TTC549 (cell line): Measurements from ENCODE around the gene SH2D7.

Experiments
- FAIRE-seq: peaks from 2 replicates; lab custom pipeline; 2012; peaks lifted over from hg19 to GRCh38; lab: Jason Lieb, UNC

SH2D7 gene

DNA sequence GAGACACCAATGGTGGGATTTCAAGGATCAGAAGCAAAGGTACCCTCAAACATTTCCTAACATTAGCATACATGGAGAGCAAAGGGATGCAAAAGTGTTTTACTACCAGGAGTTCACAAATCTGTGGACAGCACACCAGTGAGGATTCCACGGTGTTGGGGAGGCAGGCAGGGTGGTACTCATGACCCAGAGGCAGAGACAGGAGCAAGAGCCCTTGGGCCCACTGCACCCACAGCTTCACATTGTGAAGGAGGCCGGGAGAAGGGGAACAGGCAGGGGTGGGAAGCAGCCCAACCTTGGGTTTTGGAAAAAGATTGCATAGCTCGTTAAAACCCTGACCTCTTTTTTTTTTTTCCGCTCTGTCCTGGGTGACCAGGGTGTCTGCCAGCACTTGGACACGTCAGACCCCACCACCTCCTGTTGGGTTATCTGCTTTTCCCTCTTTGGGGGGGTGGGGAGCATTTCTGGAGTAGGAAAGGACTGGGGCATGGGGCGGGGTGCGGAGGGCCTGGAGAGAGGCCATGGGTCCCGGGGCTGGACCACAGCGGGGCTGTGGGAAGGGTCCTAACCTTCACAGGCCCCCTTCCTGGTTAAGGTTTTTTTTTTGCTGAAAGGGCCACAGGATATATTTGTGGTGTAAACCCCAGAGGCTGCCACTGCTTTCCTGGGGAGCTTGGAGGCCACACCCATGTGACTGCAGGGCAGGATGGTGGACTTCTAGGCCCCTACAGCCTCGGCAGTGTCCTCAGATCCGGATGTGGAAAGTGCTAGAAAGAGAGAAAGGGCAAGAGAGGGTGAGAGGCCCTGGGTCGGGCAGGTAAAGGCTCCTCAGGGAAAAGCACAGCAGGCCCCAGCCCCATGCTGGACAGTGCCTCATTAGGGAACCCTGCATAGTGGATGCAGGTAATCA is 12.5 kb downstream of the SH2D7 start:
- no peak for FAIRE-seq

DNA sequence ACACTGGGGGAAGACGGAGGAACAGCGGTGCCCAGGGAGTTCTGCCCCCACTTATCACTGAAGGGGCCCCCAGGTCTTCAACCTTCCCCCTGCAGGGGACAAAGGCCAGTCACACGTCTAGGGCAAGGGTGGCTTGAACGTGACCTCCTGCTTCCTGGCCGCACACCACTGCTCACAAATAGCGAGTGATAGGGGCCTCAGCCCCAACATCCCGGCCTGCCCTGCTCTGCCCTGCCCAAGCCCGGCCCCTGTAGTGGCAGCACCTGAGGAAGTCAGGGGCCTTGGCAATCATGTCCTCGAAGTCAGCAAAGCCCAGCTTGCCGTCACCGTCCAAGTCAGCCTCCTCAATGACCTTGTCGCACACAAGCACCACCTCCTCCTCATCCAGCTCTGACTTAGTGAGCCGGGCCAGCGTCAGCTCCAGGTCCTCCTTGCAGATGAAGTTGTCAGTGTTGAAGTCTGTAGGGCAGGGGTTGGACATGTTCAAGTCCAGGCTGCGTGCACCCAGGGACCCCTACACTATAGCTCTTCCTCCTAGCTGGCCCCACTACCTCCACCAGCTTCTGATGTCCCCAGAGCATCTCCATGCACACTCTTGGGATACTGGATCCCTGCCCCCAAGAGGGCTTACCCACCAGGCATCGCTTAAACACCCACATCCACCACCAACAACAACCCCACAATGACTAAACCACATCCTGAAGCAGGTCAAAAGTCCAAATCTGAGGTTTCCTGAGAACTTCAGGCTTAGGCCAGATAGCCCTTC is 13.3 kb downstream of the SH2D7 start:
- FAIRE-seq = no peak

DNA sequence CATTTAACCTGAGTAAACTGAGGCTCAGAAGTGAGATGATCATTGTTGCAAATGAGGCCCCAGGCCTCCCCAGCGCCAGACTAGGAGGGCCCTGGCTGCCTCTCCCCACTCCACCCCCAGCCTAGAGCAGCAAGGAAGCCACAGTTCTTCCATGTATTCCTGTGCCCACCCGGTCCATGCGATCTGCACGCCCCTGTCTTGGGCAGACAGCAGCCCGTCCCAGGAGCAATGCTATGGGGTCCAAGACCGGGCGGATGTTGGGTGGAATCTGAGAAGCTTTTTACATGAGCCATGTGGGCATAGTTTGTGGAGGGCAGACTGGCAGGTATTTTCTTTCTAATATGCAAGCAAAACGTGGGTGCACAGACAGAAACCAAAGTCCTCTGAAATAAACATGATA is 15.1 kb downstream of the SH2D7 start:
- FAIRE-seq = no peak

DNA sequence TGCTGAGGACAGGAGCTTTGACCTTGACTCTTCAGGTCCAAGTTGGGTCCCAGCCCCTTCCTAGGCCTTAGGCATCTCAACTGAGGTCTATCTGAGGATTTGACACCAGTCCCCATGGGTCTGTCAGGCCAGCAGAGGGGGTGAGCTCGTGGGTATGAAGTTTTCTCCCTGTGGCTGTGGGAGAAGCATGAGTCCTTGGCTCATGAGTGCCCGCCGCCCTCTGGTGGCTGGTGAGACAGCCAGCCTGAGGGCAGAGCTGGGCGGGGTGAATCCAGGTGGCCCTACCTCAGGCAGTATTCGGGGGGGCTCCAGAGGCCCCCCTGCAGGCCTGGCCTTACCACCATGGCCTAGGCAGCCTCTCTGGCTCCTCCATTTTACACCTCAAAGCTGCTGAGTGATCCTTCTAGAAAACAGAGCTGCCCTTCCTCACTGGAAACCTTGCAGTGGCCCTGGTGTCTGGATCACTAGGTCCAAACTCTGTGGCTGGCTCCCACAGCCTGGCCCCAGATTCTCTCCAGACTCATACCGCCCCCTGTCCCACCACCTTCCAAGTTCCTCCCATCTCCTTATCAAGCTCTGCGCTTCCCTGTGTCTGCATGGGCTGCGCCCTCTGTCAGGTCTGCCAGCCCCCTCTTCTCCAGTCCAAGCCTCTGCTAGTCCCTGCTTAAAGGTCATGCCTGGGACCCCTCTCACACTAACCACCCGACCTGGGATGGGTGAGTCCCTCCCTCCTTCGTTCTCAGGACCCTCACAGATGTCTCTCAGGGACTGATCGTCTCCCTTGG is 16.1 kb downstream of the SH2D7 start:
- no peak for FAIRE-seq

DNA sequence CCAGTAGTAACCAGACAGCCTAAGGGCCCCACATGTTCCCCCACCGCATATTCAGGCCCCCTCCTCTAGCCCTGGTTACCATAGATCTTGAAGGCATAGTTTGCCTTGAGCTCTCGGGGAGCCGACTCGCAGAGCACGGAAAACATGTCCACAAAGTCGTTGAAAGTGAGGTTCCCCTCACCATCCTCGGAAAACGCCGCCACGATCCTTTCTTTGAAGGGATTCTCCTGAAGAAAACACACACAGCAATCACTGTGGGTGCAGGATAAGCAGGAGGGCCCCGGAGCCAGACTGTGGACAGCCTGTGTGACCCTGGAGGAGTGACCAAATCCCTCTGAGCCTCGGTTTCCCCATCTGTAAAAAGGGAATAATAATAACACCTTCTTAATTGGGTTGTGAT is 16.8 kb downstream of the SH2D7 start:
- no peak for FAIRE-seq

DNA sequence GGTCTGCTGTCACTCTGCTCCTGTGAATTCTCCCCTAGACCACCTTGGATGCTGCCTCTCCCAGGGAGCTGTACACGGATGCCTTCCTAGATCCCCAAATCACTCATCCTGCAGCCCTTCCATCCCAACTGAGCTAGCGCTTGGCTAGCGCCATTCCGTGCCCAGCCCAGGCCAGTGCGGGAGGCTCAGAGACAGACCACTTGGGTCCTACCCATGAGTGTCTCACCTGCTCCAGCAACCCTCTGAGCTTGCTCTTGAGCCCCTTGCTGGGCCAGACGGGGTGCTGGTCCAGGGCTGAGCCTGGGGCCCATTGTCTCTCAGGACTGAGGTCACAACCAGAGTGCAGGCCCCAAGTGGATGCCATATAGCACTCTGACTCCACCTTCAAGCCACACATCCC is 17.7 kb downstream of the SH2D7 start:
- no peak for FAIRE-seq

DNA sequence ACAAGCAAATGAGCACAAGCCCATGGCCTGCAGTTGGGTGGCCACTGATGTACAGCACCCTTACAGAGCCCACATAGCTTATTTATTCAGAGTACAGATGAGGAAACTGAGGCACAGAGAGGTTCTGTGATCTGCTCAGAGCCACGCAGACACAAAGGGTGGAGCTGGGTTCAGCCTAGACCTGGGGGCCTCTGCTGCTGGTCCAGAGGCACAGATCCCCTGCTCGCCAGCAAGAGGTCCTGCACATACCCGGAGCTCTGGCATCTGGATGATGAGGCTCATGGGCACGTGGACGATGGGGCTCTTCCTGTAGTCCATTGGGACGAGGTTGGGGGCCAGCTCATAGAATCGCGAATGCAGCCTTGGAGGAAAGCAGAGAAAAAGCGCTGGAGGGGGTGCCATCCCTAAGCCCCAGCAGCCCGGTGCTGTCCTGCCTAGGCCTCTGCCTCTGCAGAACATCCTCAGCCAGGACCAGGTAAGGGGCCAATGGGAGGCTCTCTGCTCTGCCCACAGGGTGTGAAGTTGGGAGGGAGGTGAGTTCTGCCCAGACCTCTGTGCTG is 18.6 kb downstream of the SH2D7 start:
- no peak for FAIRE-seq

DNA sequence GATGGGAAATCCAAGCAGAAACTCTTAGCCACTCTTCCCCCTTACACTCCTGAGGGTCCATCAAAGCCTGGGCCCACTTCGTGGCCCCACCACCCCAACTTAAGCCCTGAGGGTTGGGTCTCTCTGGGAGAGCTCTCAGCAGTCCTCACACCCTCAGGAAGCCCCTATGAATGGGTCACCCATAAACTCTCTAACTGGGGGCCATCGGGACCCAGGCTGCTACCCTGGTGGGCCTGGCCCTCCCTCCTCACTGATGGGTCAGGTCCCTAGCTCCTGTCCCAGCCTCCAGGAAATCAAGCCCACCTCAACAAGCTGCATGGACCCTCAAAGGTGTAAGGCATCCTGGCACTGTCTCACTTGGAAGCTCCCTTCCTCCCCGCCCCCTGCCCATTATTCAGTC is 19.4 kb downstream of the SH2D7 start:
- FAIRE-seq = no peak

DNA sequence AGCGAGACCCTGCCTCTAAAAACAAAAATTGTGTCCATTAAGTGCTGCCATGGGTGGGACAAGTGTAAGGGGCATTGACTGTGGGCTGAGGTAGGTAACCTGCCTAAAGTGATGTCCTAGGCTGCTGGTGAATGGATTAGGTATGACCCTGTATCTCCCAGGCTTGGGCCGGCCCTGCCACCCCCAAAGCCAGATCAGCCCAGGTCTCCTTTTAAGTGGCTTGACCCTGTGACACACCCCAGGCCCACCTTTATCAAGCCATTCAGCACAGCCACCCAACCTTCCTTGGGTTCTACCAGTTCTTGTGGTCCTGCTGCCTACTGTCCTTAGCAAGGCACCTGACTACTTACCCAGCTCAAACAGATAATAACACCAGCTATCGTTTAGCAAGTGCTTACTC is 20.2 kb downstream of the SH2D7 start:
- no peak for FAIRE-seq

DNA sequence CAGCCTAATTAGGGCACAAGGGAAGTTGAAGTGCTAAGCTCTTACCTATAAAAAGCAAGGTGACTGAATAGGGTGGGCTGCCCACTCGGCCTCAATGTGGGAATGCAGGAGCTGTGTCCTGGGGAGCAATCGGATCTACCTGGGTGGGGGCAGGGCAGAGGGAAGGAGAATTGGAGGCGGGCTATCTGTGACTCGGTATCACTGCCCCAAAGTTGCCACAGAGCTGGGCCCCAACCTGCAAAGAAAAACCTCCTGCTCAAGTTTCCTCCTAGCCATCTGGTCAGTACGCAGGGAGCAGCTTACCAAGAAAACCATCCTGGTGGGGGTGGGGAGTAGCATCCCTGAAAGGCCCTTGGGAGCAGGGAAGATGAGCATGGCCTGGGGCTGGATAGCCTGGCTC is 28.2 kb downstream of the SH2D7 start:
- no peak for FAIRE-seq

DNA sequence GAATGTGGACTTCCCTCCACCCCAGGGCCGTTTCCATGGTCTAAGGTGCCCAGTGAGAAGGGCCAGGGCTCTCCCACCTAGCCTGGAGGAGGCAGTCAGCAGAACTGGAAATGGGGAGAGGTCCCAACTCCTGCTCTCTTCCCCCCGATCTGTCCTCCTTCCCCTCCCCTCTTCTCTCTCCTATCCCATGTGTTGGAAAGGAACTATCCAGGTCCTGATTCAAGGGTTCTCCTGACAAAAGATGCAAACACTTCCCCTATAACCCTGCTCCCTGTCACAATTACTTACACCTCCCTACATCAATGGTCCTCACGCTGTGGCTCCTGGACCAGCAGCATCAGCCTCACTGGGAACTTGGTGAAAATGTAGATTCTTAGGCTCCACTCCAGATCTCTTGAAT is 32.9 kb downstream of the SH2D7 start:
- FAIRE-seq = no peak

DNA sequence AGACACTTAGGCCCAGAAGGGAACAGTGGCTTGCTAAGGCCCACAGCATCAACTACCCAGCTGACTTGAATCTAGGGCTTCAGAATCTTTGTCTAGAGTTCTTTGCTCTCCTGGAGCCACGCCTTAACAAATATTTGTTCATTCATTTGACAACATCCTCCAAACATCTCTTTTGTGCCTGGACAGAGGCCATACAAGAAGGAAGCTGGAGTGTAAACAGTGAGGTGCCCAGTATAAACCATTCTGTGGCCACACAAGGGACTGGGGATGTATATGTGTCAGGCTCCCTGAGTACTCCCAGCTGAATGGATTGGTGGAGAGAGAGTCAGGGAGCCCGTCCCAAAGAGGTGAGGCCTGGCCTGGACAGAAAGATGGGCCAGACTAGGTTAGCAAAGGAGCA is 35.5 kb downstream of the SH2D7 start:
- no peak for FAIRE-seq

DNA sequence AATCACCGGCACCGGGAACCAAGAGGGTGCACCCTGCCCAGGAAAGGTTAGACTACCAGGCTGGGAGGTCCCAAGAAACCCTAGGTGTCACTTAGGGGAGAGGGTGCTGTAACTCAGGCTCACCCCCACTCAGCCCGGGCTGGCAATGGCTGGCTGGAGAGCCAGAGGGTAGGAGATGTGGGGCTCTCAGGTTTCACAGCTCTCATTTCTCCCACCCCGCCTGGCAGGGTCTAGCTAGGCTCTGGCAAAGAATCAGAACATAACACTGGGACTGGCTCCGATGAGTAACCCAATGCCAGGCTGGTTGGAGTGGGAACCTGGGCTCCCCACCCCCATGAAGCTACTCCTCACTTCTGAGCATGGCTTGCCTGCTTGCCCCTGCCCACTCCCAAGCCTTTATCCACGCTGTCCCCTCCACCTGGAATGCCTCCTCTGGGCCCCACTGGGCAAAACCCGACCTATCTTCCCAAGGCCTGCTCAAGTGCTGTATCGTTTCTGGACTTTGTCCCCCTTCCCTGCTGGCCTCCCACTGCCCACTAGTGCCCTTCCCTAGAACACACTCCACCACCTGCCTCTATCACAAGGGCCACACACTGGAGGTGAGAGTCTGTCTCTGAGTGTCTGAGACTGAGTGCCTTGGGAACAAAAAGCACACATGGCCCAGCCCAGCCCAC is 36.9 kb downstream of the SH2D7 start:
- no peak for FAIRE-seq

DNA sequence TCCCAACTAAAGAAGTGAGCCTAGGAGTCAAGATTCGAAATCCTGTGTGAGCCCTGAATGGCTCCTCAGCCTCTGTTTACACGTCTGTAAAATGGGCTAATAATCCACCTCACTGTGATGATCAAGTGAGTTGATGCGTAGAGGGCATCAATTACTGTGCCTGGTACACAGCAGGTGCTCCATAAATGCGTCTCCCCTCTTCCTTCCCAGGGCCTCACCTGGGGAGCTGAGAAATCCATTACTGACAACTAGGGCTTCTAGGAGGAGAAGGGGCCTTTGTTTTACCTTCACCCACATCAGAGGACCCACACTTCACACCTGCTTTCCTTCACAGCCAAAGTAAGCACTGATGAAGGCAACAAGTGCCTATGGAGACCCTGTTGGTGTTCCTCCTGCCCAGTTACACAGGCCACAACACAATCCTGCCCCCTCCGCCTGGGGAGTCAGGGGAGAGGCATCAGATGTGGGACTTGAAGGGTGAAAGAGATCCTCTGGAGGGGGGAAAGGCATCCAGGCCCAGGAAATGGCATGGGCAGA is 37.5 kb downstream of the SH2D7 start:
- FAIRE-seq = no peak

DNA sequence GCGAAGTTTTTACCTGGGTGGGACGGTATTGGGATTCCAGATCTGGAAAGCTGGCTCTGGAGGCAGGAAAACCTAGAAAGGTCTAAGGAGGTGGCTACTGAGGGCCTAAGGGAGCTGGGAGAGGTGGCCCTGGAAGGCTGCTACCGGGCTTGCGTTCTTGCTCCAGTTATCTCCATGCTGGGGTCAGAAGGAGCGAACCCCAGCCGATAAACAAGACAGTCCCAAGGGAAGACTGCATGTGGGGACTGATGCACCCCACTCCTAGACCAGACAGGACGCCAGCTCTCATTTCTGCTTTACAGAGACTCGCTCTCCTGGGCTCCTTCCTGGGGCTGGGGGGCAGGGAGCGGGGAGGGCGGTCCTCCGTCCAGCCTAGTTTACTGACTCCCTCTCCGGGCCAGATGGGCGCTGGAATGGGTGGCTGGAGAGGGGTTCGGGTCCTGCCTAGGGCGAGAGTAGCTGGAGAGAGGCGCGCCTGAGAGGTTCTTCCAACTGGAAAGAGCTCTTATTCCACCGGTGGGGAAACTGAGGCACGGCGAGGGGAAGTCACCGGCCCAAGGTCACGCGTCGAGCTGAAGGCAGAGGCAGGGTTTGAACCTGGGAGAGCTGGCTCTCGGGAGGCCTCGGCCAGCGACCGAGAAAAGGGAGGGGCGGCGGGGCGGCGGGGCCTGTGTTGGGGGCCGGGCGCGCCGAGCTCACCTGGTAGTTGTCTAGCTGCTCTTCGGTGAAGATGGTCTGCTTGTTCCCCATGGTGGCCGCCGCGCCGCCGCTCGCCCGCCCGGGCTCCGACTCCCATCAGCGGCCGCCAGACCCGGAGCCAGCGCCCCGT is 38.3 kb downstream of the SH2D7 start:
- FAIRE-seq = no peak

DNA sequence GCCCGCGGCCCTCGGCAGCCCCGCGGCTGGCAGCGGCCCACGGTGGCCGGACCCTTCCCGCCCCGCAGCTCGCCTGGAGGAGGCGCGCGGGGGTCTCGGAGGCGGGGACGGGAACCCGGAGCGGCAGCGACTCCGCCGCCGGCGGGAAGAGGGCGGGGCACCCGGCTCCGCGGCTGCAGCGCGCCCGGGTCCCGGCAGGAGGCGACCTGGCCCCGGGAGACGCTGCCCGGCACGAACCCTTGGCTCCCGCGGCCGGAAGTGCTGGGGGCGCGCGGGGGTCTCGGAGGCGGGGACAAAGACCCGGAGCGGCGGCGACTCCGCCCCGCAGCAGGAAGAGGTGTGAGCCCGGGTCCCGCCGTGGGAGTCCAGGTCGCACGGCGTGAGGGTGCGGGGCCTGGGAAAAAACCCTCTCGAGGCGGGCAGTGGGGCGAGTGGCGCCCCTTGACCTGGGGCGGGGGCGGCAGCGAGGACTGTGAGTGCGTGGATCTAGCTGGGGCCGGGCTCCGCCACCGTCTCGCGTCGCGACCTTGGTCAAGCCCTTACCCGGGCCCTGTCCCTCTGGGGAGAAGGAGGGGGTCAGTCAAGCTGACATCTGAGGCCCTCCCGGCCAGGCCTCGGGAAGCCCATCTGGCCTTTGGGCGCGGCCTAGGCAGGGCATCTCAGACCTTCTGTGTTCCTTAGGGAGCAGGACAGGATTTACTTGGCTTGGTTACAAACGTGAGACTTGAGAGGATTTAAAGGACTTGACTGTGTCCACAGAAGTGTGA is 39.1 kb downstream of the SH2D7 start, which contains the start of gene CIB2:
Gene CIB2 (minus strand): TSS at position 151 of the 767 bp plus-strand sequence. CDS start 230 bp downstream, outside the sequence.
- FAIRE-seq = no peak

DNA sequence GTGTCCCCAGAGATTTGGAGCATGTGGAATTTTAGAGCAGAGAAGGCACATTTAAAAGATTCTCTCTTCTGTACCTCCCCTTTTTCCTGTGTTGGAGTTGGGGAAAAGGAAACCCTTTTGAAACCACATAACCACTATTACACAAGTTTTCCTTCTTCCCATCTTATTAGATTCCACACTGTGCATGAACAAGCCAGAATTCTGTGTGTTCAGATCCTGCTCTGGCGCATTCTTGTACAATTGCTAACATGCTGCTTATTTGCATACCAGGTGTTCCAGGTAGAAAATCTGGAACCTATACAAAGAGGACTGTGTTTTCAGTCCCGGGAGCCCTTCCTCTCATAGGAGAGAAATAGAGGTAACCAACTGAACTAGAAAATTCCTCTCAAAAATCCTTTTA is 41.4 kb downstream of the SH2D7 start:
- FAIRE-seq = no peak

DNA sequence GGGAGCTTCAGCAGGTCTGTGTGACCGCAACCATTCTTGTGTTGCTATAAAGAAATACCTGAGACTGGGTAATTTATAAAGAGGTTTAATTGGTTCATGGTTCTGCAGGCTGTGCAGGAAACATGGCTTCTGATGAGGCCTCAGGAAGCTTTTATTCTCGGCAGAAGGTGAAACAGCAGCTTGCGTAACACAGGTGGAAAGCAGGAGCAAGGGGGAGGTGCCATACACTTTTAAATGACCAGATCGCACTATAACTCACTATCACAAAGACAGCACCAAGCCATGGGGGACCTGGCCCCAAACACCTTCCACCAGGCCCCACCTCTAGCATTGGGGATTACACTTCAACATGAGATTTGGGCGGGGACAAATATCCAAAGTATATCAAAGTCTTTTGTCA is 47.2 kb downstream of the SH2D7 start:
- FAIRE-seq = no peak

DNA sequence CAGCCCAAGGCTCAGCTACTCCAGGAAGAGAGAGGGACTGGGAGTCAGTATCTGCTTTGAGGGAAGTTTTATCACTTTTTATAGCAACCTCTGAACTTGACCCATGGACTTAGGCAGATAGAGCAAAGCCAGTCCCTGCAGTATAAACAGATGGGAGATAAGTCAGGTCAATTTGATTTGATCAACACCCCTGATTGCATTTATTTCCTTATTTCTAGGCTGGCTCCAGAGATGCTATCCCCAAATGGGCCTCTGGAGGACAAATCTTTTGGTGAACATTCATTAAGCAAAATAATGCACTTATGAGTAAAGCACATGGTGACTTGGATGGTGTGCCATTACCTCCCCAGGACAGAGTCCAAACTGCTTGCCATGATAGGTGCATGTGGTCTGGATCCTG is 47.9 kb downstream of the SH2D7 start:
- no peak for FAIRE-seq

DNA sequence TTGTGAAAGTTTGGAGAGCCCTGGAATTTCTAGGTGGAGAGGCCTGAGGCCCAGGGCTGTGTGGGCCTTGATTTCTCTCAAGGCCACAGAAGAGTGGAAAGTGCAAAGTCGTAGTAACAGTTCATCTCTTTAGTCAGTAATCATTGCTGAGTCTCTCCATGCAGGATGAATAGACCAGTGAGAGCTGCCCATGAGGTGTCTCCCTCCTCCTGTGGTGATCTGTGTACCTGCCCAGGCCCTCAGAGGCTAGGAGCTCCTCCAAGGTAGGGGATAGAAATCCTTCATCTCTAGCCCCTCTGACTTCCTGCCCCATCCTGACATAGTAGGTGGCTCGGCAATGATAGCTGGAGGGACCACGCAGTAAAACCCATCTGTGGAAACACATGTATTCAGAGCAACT is 50.0 kb downstream of the SH2D7 start:
- no peak for FAIRE-seq
